HG03354 (cell line): ENCODE results near the gene RPP21.

Source experiments
- ATAC-seq: cut with Tn5 transposase; IDR thresholded peaks from one replicate; pipeline ENCODE4 v1.9.1; 2021; ENCODE audit warnings: mild to moderate bottlenecking; ENCODE audit not compliant: unreplicated experiment, poor library complexity, severe bottlenecking

Gene RPP21

GRCh38 chr6:30344868-30345671 lies at the start of gene RPP21:
RPP21 (plus strand) TSS chr6:30345156; CDS start chr6:30345172, 16 bp downstream.
- peak; percentile 94 for ATAC-seq

- no peak for ATAC-seq
These were observed 49.1 kb upstream of the RPP21 start for GRCh38 chr6:30295837-30296236.

DNA sequence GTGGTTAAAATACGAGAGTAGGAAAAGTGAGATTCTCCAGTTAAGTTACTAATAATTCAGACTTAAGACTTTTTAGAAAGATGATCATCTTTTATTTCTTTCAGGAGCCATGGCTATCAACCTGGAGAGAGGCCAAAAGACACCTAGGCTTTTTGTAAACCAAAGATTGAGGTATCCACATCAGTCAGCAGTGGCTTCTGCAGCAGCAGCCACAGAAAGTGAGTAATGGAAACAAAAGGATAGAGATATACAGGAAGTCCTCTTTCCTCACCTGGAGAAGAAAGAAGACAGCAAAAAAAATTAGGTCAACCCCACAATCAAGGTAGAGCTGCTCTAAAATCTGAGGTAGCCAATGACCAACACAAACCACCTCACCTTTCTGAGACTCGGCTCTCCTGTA lies 41.0 kb upstream of the RPP21 start:
- no peak for ATAC-seq

DNA sequence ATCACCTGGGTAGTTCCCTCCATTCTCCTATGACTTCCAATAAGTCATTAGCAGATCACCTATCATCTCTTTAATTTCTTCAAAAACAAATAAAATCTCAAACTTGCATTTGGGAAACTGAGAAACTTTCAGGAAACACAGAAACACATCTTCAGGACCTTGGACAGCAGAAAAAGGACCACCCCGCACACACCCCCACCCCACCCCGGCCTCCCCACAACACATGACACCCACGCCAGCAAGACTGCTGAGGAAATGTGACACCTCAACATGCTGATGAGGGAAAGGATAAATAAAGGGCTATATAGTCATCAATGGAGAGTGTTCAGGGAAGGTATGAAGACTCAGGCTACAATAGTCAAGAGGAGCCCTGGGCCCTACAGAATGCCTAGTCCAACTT lies 33.9 kb upstream of the RPP21 start:
- no peak for ATAC-seq

DNA sequence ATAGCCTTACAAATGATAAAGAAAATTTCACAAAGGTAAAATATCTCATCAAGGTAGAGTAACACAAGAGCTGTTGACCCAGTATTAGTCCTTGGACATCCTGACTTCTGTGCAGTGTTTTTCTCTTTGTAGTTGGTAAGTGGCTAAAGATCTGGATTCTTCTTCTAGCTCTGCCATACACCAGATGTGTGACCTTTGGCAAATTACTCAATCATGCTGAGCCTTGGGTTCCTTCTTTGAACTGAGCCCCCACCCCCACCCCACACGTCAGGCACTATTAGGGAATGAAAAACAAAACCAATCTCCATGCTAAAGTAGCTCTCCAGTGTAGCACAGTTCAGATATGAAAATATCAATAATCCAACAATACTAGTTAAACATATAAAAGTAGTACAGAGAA lies 33.3 kb upstream of the RPP21 start:
- no peak for ATAC-seq

GRCh38 chr6:30312266-30312665 lies 32.7 kb upstream of the RPP21 start:
- no peak for ATAC-seq

GRCh38 chr6:30312676-30313321 lies 32.2 kb upstream of the RPP21 start:
- no peak for ATAC-seq

DNA sequence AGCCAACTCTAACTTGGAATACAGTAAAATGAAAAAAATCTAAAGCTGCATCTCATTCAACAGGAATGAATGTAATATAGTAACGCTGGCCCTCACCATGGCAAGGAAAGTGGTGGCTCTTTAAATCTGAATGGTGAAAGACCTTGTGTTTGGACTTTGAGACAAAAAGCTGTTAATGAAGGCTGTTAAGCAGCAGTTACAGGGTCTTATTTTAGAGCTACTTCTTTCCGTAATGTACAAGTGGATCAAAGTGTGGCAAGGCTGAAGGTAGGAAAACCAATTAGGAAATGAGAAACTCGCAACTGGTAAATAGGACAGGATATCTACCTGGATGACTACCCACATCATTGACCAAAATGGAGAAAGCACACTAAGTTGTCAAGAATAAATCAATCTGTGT lies 29.8 kb upstream of the RPP21 start:
- ATAC-seq, result no peak

- ATAC-seq, result no peak
These were observed 26.9 kb upstream of the RPP21 start for GRCh38 chr6:30317913-30318589.

DNA sequence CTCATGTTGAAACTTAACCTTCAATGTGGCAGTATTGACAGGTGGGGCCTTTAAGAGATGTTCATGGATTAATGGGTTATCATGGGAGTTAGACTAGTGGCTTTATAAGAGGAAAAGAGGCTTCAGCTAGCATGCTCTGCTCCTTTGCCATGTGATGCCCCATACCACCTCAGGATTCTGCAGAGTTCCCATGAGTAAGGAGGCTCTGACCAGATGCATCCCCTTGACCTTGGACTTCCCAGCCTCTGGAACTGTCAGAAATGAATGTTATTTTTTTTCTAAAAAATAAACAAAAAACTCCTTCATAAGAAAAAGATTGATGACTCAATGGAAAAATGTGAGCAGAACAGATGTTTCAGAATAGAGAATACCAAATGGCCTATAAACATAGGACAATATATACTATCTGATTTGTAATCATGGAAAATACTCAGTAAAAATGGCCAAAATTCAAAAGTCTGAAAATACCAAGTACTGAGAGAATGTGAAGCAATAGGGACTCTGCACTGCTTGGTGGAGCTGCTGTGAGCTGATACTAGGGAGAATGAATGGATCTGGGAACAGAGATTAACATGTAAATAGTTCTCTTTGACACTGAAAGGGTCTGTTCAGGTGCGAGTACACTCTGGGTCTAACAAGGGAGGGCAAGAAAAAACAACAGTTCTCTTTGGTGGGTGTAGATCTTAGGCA lies 25.7 kb upstream of the RPP21 start:
- no peak for ATAC-seq

GRCh38 chr6:30321692-30322388 lies 23.1 kb upstream of the RPP21 start:
- ATAC-seq, result no peak

DNA sequence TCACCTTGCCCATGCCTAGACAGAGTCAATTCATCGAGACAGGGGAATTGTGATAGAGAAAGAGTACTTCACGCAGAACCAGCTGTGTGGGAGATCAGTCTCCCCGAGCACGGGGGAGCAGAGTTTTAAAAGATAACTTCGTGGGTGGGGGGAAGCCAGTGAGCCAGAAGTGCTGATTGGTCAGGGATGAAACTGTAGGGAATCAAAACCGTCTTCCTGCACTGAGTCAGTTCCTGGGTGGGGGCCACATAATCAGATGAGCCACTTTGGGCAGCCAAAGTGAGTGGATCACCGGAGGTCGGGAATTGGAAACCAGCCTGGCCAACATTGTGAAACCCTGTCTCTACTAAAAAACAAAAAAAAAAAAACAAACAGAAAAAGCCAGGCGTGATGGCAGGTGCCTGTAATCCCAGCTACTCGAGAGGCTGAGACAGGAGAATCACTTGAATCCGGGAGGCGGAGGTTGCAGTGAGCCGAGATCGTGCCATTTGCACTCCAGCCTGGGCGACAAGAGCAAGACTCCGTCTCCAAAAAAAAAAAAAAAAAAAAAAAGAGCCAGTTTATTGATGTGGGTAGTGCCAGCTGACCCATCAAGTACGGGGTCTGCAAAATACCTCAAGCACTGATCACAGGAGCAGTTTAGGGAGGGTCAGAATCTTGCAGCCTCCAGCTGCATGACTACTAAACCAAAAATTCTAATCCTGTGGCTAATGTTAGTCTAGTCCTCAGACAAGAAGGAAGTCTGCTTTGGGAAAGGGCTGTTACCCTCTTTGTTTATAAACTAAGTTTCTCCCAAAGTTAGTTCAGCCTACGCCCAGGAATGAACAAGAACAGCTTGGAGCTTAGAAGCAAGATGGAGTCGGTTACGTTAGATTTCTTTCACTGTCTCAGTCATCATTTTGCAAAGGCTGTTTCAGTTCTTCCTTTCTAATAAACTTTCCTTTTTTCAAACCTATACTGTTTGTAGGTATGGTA lies 22.1 kb upstream of the RPP21 start:
- no peak for ATAC-seq

GRCh38 chr6:30323806-30324205 lies 21.1 kb upstream of the RPP21 start:
- ATAC-seq, result no peak

- peak; percentile 32 for ATAC-seq
These were observed 19.6 kb upstream of the RPP21 start for GRCh38 chr6:30325150-30325872.

DNA sequence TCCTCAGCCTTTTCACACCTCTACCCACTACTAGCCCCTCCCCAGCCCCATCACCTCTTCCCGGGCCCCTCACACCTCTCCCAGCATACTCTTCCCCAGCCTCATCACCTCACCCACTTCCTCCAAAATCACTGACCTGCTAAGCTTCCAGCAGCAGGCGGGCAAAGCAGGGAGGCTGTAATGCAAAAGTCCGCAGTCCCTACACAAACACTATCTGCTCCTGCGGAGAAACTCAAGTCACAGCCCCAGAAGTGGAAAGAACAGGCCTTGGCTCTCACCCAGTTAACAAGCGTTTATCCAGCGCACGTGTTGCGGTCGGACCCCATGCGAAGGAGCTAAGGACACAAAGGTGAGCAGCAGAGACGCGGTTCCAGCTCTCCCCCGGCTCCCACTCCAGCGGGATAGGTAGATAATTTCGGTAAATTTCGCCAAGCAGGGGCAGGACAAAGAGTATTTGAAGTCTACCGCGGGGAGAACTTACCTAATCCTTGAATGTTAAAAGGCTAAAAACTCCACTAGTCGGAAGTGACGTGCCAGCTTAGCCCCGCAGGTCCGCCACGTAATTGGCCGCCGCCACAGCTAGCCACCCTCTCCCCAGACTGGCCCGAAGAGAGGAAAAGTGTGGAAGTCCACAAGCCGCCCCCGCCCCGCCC lies 19.0 kb upstream of the RPP21 start:
- peak; percentile 50 for ATAC-seq

DNA sequence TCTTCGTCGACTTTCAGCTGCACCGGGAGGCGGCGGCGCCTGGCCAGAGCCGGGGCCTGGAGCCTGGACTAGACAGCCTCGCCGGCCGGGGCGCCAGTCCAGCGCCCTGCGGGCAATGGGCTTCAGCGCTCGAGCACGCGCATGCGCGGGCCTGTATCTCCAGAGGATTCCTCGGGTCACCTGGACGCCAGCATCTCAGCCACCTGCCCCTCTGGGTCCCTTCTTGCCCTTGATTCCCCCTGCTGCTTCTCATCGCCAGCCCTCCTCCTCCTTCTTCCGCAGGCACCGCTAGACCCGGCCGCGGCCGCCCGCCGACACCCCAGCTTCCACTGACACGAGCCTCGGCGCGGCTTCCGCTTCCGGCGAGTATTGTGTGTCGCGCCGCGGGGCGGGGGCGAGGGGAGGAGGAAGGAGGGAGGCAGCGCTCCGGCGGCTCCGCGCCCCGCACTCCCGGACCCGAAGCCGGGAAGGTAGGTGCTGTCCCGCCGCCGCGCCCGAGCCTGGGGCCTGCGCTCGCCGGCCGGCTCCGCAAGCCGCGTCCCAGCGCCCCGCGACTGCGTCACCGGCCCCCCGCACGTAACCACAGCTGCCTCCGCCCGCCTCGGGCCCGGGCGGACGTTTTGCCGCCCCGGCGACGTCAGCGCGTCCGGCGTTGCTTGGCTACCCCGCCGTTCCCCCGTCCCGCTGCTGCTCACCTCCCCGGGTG lies 18.3 kb upstream of the RPP21 start, which contains the start of gene TRIM39:
TRIM39 (plus strand) TSS at position 402 of the 706 bp plus-strand sequence. CDS start 2,391 bp downstream, outside the sequence.
- ATAC-seq, result peak; percentile 82
